ENCODE measurements around the gene ARF3. TPM values are rescaled to one million over a fixed set of nuclear protein-coding genes. Genes with fewer than 3 reads are reported as not detected.

Gene ARF3
- total RNA-seq, 1 donor from 2014 or later, result 128 TPM

DNA sequence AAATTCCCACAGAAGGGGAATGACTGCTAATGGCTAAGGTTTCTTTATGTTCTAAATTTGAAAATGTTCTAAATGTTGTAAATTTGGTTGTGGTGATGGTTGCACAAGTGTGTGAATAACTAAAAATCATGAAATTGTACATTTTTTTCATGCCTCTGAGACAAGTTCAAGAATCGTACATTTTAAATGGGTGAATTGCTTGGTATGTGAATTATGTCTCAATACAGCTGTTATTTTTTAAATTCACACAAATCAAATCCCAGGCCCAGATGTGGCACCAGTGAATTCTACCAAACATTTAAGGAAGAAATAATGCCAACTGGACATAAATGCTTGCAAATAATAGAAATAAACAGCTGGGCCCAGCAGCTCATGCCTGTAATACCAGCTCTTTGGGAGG lies 63.0 kb downstream of the ARF3 start:
- no peak overlapping the region for H3K4me3 Mint-ChIP-seq (ENCODE audit: unreplicated experiment)
- H3K9me3 Mint-ChIP-seq (ENCODE audit: low read depth), result no peaks in the 10 kb centered on the region
- no peak overlapping the region for H3K27ac Mint-ChIP-seq (ENCODE audit: unreplicated experiment)
- no peak for DNase-seq (ENCODE audit: low spot score)
- peaks cover 8% of the 10 kb centered on the region for H3K4me1 Mint-ChIP-seq (ENCODE audit: low read depth)
- peaks cover 19% of the 10 kb centered on the region for H3K27me3 Mint-ChIP-seq (ENCODE audit: low read depth)
- no peaks in the 10 kb centered on the region for H3K36me3 Mint-ChIP-seq (ENCODE audit: low read depth)
- TF ChIP-seq, protein P1, sequence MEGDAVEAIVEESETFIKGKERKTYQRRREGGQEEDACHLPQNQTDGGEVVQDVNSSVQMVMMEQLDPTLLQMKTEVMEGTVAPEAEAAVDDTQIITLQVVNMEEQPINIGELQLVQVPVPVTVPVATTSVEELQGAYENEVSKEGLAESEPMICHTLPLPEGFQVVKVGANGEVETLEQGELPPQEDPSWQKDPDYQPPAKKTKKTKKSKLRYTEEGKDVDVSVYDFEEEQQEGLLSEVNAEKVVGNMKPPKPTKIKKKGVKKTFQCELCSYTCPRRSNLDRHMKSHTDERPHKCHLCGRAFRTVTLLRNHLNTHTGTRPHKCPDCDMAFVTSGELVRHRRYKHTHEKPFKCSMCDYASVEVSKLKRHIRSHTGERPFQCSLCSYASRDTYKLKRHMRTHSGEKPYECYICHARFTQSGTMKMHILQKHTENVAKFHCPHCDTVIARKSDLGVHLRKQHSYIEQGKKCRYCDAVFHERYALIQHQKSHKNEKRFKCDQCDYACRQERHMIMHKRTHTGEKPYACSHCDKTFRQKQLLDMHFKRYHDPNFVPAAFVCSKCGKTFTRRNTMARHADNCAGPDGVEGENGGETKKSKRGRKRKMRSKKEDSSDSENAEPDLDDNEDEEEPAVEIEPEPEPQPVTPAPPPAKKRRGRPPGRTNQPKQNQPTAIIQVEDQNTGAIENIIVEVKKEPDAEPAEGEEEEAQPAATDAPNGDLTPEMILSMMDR (IDR thresholded peaks at IDR 0.05), result no peak

- TF ChIP-seq, protein P1 (IDR thresholded peaks at IDR 0.05), result peak; percentile 99
- DNase-seq (ENCODE audit: low spot score), result no peak
- H3K4me3 Mint-ChIP-seq (ENCODE audit: unreplicated experiment), result peak overlapping the region; percentile 58
- no peaks in the 10 kb centered on the region for H3K9me3 Mint-ChIP-seq (ENCODE audit: low read depth)
- H3K27me3 Mint-ChIP-seq (ENCODE audit: low read depth), result peaks cover 9% of the 10 kb centered on the region
- no peaks in the 10 kb centered on the region for H3K36me3 Mint-ChIP-seq (ENCODE audit: low read depth)
- H3K27ac Mint-ChIP-seq (ENCODE audit: unreplicated experiment), result no peak overlapping the region
- peaks cover 8% of the 10 kb centered on the region for H3K4me1 Mint-ChIP-seq (ENCODE audit: low read depth)
Measured at GRCh38 chr12:48890657-48891418, 66.4 kb downstream of the ARF3 start.

DNA sequence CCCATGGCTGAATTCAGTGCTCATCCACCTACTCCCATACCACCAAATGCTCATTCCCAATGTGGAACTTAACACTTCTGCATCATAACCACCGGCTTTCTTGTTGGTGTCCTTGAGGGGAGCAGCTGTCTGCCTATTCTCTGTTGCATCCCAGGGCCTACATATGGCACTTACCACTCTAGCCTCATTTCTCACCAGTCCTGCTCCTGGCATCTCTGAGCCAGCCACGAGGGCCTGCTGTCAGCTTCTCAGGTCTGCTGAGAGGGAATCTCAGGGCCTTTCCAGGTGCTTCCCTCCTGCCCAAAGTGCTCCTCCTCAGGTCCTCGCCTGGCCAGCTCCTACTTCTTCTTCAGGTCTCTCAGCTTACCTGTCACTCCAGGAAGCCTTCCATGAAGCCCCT lies 67.6 kb downstream of the ARF3 start:
- H3K27me3 Mint-ChIP-seq (ENCODE audit: low read depth), result peaks cover 9% of the 10 kb centered on the region
- H3K27ac Mint-ChIP-seq (ENCODE audit: unreplicated experiment), result no peak overlapping the region

More for the DNA sequence above, 67.6 kb downstream of the ARF3 start:
- DNase-seq (ENCODE audit: low spot score), result no peak
- Mint-ChIP-seq H3K4me3 (ENCODE audit: unreplicated experiment) (no peak overlapping the region), H3K9me3 (ENCODE audit: low read depth) (no peaks in the 10 kb centered on the region), H3K4me1 (ENCODE audit: low read depth) (peaks cover 8% of the 10 kb centered on the region), H3K36me3 (ENCODE audit: low read depth) (no peaks in the 10 kb centered on the region)
- TF ChIP-seq, protein P1 (IDR thresholded peaks at IDR 0.05), result no peak

Other genes with a start within 250 kb of the ARF3 start
- gene CCNT1, start 240.8 kb downstream of the ARF3 start, total RNA-seq, result 26.4 to 34.9 TPM (median 28.9 TPM) in 3 replicates
- gene ADCY6, start 168.4 kb downstream of the ARF3 start, total RNA-seq, result 54.9 to 57.6 TPM (median 57.2 TPM) in 3 replicates
- 57.5 to 72.6 TPM (median 69.5 TPM) in 3 replicates for gene CACNB3, start 139.0 kb downstream of the ARF3 start, total RNA-seq
- 59.1 to 71.1 TPM (median 61.9 TPM) in 3 replicates for gene DDX23, start 105.3 kb downstream of the ARF3 start, total RNA-seq
- gene RND1, start 91.6 kb downstream of the ARF3 start, total RNA-seq, result 0.99 to 1.5 TPM (median 1.1 TPM) in 3 replicates
- 23.5 to 30.7 TPM (median 24.0 TPM) in 3 replicates for gene FKBP11, start 32.0 kb downstream of the ARF3 start, total RNA-seq
- 0.25 to 0.39 TPM in 2 of 3 replicates, not detected in the other for gene WNT10B, start 14.2 kb upstream of the ARF3 start, total RNA-seq
- gene WNT1, start 20.8 kb upstream of the ARF3 start, total RNA-seq, result not detected in 3 replicates
- gene DDN, start 41.9 kb upstream of the ARF3 start, total RNA-seq, result 0.10 to 0.74 TPM (median 0.72 TPM) in 3 replicates
- 61.5 to 77.1 TPM (median 61.7 TPM) in 3 replicates for gene PRKAG1, start 61.3 kb upstream of the ARF3 start, total RNA-seq
- gene KMT2D, start 103.3 kb upstream of the ARF3 start, total RNA-seq, result 65.4 to 73.8 TPM (median 70.7 TPM) in 3 replicates
- 0.64 to 0.95 TPM in 2 of 3 replicates, not detected in the other for gene RHEBL1, start 112.5 kb upstream of the ARF3 start, total RNA-seq
- gene DHH, start 137.3 kb upstream of the ARF3 start, total RNA-seq, result 0.07 TPM in 1 of 3 replicates, not detected in the others
- 37.0 to 47.3 TPM (median 46.9 TPM) in 3 replicates for gene LMBR1L, start 153.4 kb upstream of the ARF3 start, total RNA-seq
- gene TUBA1B, start 173.9 kb upstream of the ARF3 start, total RNA-seq, result 544 to 857 TPM (median 551 TPM) in 3 replicates
- gene TUBA1A, start 231.6 kb upstream of the ARF3 start, total RNA-seq, result 431 to 551 TPM (median 437 TPM) in 3 replicates